ENCODE data around the gene MLH1. TPM values are rescaled to one million over a fixed set of nuclear protein-coding genes. Genes with fewer than 3 reads are reported as not detected.

MLH1 gene
- total and polyA plus RNA-seq, 10 of the 15 experiments (the other 5 are each of a cell fraction or from before 2014, with no cell fraction given), result 58.6 to 109 (median 81.4) TPM

DNA sequence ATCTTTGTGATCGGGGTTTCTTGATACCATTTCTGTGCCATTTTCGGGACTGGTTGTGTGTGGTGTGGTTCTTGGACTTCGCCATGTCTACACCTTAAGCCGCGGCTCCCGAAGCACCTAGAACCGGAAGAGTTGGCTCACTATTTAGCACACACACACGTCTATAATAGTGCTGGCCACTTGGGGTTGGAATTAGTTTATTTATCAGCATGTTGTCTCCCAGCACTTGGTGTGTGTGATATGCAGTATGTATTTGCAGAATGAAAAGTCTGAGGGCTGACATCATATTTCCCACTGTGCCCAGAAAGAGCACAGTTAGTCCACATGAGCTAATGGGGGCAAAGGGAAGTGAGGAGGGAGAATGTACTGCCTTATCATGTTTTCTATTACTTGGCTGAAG is 23.6 kb downstream of the MLH1 start:
- CTCF ChIA-PET, result no interaction called here
- intact Hi-C loops (cut with micrococcal nuclease; ENCODE audit: unreplicated experiment), result no loop called here
- H3K9me3 ChIP-seq (replicated peaks; ENCODE audit: control insufficient read depth, insufficient read depth, low read length), result no peaks in the 10 kb centered on the region
- H3K4me1 ChIP-seq (ENCODE audit: control insufficient read depth, insufficient read depth, low read length), result no peaks in the 10 kb centered on the region
- no peak for TF ChIP-seq SMAD1 (IDR thresholded peaks at IDR 0.05; ENCODE audit: low read depth, partially characterized antibody)
- H3K4me2 ChIP-seq (ENCODE audit: control insufficient read depth, insufficient read depth), result no peak overlapping the region
- RAD21 ChIA-PET (ENCODE audit: unreplicated experiment), result no interaction called here
- no TSS peak for BruUV-seq (replicated peaks)
- H3K4me3 ChIP-seq, result no peak overlapping the region
- H3K9ac ChIP-seq (ENCODE audit: control insufficient read depth, insufficient read depth, low read length), result no peak overlapping the region
- in situ Hi-C loops (cut with MboI), result no loop called here
- no peaks in the 10 kb centered on the region for H3K27me3 ChIP-seq (replicated peaks in 1 of 2; ENCODE audit: control insufficient read depth in 2 of 2, insufficient read depth in 2 of 2, low read length in 1 of 2)
- no peaks in the 10 kb centered on the region for H3K79me2 ChIP-seq (ENCODE audit: control insufficient read depth, insufficient read depth, low read length)
- peaks cover 23 to 53% of the 10 kb centered on the region in 2 experiments for H3K36me3 ChIP-seq (ENCODE audit: control insufficient read depth in 2 of 2, insufficient read depth in 2 of 2, low read length in 1 of 2)
- POLR2A ChIA-PET, result no interaction called here
- ATAC-seq, result no peak
- no peaks in the 10 kb centered on the region for H4K20me1 ChIP-seq (ENCODE audit: control insufficient read depth, insufficient read depth)
- no peak for FAIRE-seq
- DNase-seq (ENCODE audit: low read depth, low spot score), result no peak
- no peak overlapping the region for H2AFZ ChIP-seq (ENCODE audit: control insufficient read depth, low read depth, low read length)
- no peak overlapping the region for H3K27ac ChIP-seq (ENCODE audit: control insufficient read depth, insufficient read depth)
- SMC1A ChIA-PET (ENCODE audit: uncharacterized antibody, unreplicated experiment), result no interaction called here
- WGBS (ENCODE audit: insufficient coverage, insufficient replicate concordance, low lambda C conversion rate, missing lambda C conversion rate), result over 99% methylated on average over 8 of the region's 8 CpGs

- H3K9me3 ChIP-seq (replicated peaks; ENCODE audit: control insufficient read depth, insufficient read depth, low read length), result no peaks in the 10 kb centered on the region
- H3K79me2 ChIP-seq (ENCODE audit: control insufficient read depth, insufficient read depth, low read length), result no peaks in the 10 kb centered on the region
- ChIA-PET POLR2A (interaction anchor here (0.6 kb wide), 1 partner anchor 12 kb away, joined by 4 read pairs; no protein-coding TSS in a partner anchor), RAD21 (ENCODE audit: unreplicated experiment) (no interaction called here), CTCF (no interaction called here), SMC1A (ENCODE audit: uncharacterized antibody, unreplicated experiment) (no interaction called here)
- intact Hi-C loops (cut with micrococcal nuclease; ENCODE audit: unreplicated experiment), result no loop called here
- no peaks in the 10 kb centered on the region for H3K27me3 ChIP-seq (replicated peaks in 1 of 2; ENCODE audit: control insufficient read depth in 2 of 2, insufficient read depth in 2 of 2, low read length in 1 of 2)
- ATAC-seq (no peak), DNase-seq (ENCODE audit: low read depth, low spot score) (no peak), FAIRE-seq (no peak)
- H3K4me3 ChIP-seq, result no peak overlapping the region
- no peak overlapping the region for H3K27ac ChIP-seq (ENCODE audit: control insufficient read depth, insufficient read depth)
- H3K4me2 ChIP-seq (ENCODE audit: control insufficient read depth, insufficient read depth), result no peak overlapping the region
- in situ Hi-C loops (cut with MboI), result no loop called here
- H3K36me3 ChIP-seq (ENCODE audit: control insufficient read depth in 2 of 2, insufficient read depth in 2 of 2, low read length in 1 of 2), result peaks cover 25 to 45% of the 10 kb centered on the region in 2 experiments
- no TSS peak for BruUV-seq (replicated peaks)
- H3K4me1 ChIP-seq (ENCODE audit: control insufficient read depth, insufficient read depth, low read length), result no peaks in the 10 kb centered on the region
- WGBS (ENCODE audit: insufficient coverage, insufficient replicate concordance, low lambda C conversion rate, missing lambda C conversion rate), result 95% methylated on average over 3 of the region's 3 CpGs
- no peak overlapping the region for H3K9ac ChIP-seq (ENCODE audit: control insufficient read depth, insufficient read depth, low read length)
- H2AFZ ChIP-seq (ENCODE audit: control insufficient read depth, low read depth, low read length), result no peak overlapping the region
- H4K20me1 ChIP-seq (ENCODE audit: control insufficient read depth, insufficient read depth), result no peaks in the 10 kb centered on the region
- TF ChIP-seq SIN3A (IDR thresholded peaks at IDR 0.05; ENCODE audit: low read depth, low read length), result no peak
- no peak for TF ChIP-seq EP300 (IDR thresholded peaks at IDR 0.05; ENCODE audit: borderline replicate concordance in 1 of 2, control insufficient read depth in 1 of 2, low read depth in 2 of 2, low read length in 2 of 2)
- no peak for TF ChIP-seq MYB (IDR thresholded peaks at IDR 0.05; ENCODE audit: borderline replicate concordance, low read depth, low read length)
- no peak for TF ChIP-seq ETV6 (conservative IDR thresholded peaks at IDR 0.05 in 1 of 2, IDR thresholded peaks at IDR 0.05 in 1 of 2; ENCODE audit: borderline replicate concordance in 1 of 2, low read depth in 1 of 2)
- no peak for TF ChIP-seq RB1 (IDR thresholded peaks at IDR 0.05; ENCODE audit: borderline replicate concordance)
- no peak for TF ChIP-seq MAX (IDR thresholded peaks at IDR 0.05; ENCODE audit: low read depth, low read length)
- TF ChIP-seq ZSCAN29 (IDR thresholded peaks at IDR 0.05), result no peak
- no peak for TF ChIP-seq CHD4 (IDR thresholded peaks at IDR 0.05)
- no peak for TF ChIP-seq IRF4 (IDR thresholded peaks at IDR 0.05; ENCODE audit: low read depth, low read length)
- TF ChIP-seq, protein P1, sequence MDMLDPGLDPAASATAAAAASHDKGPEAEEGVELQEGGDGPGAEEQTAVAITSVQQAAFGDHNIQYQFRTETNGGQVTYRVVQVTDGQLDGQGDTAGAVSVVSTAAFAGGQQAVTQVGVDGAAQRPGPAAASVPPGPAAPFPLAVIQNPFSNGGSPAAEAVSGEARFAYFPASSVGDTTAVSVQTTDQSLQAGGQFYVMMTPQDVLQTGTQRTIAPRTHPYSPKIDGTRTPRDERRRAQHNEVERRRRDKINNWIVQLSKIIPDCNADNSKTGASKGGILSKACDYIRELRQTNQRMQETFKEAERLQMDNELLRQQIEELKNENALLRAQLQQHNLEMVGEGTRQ (IDR thresholded peaks at IDR 0.05; ENCODE audit: borderline replicate concordance, low read depth, low read length), result no peak
- no peak for TF ChIP-seq MYC (IDR thresholded peaks at IDR 0.05; ENCODE audit: insufficient read depth, insufficient read length, insufficient replicate concordance, low read length, severe bottlenecking)
- TF ChIP-seq SPI1 (IDR thresholded peaks at IDR 0.05; ENCODE audit: borderline replicate concordance, insufficient read depth, low read depth, low read length), result no peak
- TF ChIP-seq NR2C2 (IDR thresholded peaks at IDR 0.05; ENCODE audit: borderline replicate concordance, control insufficient read depth, insufficient read length, low read depth), result no peak
- no peak for TF ChIP-seq BMI1 (IDR thresholded peaks at IDR 0.05; ENCODE audit: borderline replicate concordance)
- no peak for TF ChIP-seq RUNX3 (IDR thresholded peaks at IDR 0.05; ENCODE audit: low read length)
Measured at GRCh38 chr3:37017683-37018082, 24.4 kb downstream of the MLH1 start.

All from GM12878 (cell line).